A549 (cell line): ENCODE results near the gene KLHL8.

Experiments
- CTCF ChIP-seq: fragments of >200 bp; sonication (Bioruptor Twin); formaldehyde crosslinking; IDR thresholded peaks from 3 replicates; pipeline ENCODE4 v1.5.1; 2016
- HDAC2 ChIP-seq: fragments of 200-600 bp; sonication (generic); IDR thresholded peaks from 2 replicates; pipeline ENCODE4 v1.6.1; 2016
- KDM1A ChIP-seq: fragments of 200-600 bp; sonication (generic); IDR thresholded peaks from 2 replicates; pipeline ENCODE4 v1.6.1; 2016; ENCODE audit warnings: low read depth, mild to moderate bottlenecking
- PBX3 ChIP-seq: IDR thresholded peaks from 2 replicates; pipeline ENCODE4 v1.6.1; 2012
- POLR2A ChIP-seq: IDR thresholded peaks from 2 replicates; pipeline ENCODE4 v1.6.1; 2012; ENCODE audit warnings: mild to moderate bottlenecking, low read length
- TF ChIP-seq, protein P1 (sequence below): fragments of 200-600 bp; sonication (generic); IDR thresholded peaks from 2 replicates; pipeline ENCODE4 v1.6.1; 2016; ENCODE audit warnings: antibody characterized with exemption, mild to moderate bottlenecking, moderate library complexity
- TF ChIP-seq, protein P2 (sequence below): fragments of 450-650 bp; IDR thresholded peaks from 2 replicates; pipeline ENCODE4 v1.6.1; 2014; ENCODE audit warnings: antibody characterized with exemption

- TF ChIP-seq CTCF: no peak
- TF ChIP-seq, protein P1, sequence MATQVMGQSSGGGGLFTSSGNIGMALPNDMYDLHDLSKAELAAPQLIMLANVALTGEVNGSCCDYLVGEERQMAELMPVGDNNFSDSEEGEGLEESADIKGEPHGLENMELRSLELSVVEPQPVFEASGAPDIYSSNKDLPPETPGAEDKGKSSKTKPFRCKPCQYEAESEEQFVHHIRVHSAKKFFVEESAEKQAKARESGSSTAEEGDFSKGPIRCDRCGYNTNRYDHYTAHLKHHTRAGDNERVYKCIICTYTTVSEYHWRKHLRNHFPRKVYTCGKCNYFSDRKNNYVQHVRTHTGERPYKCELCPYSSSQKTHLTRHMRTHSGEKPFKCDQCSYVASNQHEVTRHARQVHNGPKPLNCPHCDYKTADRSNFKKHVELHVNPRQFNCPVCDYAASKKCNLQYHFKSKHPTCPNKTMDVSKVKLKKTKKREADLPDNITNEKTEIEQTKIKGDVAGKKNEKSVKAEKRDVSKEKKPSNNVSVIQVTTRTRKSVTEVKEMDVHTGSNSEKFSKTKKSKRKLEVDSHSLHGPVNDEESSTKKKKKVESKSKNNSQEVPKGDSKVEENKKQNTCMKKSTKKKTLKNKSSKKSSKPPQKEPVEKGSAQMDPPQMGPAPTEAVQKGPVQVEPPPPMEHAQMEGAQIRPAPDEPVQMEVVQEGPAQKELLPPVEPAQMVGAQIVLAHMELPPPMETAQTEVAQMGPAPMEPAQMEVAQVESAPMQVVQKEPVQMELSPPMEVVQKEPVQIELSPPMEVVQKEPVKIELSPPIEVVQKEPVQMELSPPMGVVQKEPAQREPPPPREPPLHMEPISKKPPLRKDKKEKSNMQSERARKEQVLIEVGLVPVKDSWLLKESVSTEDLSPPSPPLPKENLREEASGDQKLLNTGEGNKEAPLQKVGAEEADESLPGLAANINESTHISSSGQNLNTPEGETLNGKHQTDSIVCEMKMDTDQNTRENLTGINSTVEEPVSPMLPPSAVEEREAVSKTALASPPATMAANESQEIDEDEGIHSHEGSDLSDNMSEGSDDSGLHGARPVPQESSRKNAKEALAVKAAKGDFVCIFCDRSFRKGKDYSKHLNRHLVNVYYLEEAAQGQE: no peak
- TF ChIP-seq POLR2A: no peak
- TF ChIP-seq, protein P2, sequence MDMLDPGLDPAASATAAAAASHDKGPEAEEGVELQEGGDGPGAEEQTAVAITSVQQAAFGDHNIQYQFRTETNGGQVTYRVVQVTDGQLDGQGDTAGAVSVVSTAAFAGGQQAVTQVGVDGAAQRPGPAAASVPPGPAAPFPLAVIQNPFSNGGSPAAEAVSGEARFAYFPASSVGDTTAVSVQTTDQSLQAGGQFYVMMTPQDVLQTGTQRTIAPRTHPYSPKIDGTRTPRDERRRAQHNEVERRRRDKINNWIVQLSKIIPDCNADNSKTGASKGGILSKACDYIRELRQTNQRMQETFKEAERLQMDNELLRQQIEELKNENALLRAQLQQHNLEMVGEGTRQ: no peak
- TF ChIP-seq PBX3: no peak
- TF ChIP-seq KDM1A: no peak
- no peak for TF ChIP-seq HDAC2
Observed at GRCh38 chr4:87120010-87120409, 100.4 kb downstream of the KLHL8 start.
